ENCODE measurements around the gene SH3GL1.

The SH3GL1 gene

DNA sequence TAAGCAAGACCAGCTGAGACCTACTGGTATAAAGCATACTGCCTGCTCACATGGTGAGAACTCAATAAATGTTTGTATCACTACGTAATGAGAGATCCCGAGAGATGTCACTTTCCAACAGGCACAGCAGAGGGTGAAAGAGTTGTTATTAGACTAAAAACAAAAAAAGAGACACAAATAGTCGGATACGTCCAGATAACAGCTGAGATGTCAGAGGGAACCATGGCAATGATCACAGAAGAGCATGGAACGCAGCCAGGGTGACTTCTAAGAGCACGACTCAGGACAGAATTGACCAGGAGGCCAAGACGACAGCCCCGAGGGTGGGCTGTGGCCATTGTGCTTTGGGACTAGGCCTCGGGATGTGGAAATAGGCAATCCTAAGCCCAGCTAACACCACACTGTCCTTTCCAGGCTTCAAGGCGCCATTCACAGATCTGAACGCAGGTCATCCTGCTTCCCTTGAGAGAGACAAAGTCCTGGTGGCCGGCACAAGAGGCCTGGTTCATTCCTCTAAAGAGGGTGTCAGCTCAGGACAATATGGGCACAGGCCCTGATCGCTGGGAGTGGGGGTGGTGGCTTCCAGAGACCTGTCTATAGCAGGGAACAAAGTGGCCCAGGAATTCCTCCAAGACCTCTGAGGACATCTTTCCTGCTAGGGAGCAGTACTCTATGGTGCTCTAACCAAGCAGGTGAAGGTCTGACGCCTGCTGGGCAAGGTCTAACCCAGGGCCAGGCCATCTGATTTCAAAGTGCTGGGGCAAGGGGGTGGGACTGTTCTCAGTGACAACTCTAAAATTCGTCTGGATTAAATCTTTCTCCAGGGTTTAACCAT lies 3.2 kb downstream of the SH3GL1 start:
- no peak for DNase-seq

DNA sequence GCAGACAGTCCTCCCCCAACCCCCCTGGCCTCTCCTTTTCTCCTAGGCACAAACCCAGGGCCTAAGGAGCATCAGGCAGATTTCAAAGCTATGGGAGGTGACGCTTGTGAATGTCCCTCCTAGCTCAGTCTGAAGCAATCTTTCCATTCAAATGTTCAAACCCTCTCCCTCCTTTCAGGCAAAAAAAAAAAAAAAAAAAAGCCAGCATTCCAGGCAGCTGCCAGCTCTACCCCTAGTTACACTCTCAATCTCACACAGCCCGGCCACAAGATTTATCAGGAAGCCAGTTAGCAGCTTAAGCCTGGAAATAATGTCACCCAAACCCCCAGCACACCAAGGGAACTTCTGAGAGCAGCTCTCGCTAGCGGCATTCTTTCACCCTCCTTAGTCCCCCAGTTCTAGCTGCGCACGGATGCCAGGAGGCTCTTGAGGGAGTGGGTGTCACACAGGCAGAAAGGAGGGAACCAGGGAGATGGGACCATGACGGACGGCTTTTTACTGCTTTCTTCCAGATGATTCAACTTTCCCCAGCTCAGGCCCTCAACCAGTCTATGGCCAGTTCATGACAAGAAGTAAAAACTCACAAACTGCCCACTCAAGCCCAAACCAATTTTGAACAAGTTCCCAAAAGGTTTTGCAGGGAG lies 6.3 kb downstream of the SH3GL1 start:
- no peak for DNase-seq

DNA sequence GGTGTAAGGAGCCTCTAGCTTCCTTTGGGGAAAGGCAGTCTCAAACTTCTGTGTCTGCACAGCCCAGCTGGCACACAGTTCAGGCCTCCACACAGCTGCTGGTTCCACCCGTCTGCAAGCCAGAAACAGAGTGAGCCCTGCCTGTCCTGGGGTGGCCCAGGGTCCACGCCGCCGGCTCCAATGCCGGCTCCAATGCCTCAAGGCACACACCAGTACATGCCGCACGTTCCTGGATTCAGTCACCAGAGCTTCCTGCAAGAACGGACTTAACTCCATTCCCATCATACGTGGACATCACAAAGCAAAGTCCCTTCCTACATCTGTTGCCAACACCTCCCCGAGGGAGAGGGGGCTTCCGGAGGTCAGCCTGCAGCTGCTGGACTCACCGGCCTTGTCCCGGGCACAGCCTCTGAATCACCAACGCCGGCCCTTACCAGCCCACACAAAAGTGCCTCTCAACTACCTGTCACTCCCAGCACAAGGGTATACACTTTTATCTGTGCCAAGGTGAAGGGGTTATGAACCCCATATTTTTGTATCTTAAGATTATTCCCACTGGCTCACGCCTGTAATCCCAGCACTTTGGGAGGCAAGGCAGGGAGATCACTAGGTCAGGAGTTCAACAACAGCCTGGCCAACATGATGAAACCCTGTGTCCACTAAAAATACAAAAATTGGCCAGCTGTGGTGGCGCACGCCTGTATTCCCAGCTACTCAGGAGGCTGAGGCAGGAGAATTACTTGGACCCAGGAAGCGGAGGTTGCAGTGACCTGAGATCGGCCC lies 8.5 kb downstream of the SH3GL1 start:
- peak; percentile 36 for DNase-seq

DNA sequence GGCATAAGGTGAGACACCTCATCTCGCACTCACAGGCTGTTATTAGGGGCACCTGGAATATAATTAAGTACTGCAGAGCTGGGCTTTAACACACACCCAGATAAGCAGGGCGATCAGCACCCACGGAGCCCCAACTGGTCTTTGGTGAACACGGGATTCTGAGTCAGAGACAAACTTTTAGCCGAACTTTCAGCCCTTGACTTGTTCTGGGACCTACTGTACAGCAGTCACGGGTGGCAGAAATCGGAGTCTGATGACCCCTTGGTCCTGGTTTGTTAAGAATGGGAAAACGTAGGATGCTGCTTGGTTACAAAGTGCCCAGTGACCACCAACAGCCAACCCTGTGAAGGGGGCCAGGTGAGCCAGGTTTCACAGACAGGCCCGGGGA lies 9.0 kb downstream of the SH3GL1 start:
- DNase-seq: no peak

DNA sequence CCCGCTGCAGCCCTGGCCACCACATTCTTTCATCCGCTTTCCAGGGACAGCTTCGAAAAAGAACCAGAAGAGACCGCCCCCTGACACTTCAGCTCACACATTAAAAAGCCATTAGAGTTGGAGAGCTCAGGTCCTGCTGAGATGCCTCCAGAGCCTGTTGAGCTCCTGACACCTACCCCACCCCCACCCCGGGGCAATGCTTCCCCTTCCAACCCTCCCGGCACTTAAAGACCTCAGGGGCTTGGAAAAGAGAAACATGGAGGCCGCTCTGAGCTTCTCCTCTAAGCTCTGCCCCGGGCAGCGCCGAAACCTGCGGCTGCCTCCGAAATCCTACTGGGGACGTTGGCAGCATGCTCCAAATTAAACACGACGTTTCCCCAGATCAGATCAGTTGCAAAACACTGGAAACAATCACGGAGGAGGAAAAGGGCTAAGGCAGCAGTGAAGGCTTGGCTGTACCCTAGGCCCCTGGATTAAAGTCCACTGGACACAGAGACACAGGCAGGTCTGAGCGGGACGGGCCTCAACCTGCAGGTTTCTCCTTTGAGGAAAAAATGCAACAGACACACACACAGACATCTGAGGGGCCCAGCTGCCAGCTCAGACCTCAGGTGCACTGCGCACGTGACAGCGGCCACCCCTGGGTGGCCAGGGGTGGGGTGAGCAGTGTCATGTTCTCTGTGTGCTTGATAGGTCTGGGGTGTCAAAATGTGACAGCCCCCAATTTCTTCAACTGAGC lies 9.6 kb downstream of the SH3GL1 start:
- DNase-seq: peak; percentile 42

DNA sequence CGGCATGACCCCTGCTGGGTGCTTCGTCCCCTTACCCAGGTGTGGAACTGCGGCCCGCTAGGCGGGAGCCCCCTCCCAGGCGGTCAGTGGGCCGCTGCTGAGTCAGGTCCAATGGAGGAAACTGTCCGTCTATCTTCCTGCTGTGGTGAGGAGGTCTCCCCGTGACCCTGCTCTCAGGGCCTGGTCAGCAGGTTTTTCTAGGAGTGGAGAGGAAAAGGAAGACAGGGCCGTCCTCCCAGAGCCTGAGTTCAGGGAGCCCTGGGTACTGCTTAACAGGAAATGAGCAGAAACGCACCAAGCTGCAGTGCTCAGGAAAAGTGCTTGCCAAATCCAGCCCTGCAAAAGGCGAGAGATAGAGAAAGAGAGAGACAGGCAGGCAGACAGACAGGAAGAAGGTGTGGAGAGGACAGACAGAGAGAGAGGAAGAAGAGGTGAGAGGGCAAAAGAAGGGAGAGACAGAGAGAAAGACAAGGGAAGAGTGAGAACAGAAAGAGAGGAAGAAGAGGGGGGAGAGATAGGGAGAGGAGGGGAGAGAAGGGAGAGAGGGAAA lies 10.3 kb downstream of the SH3GL1 start:
- DNase-seq: no peak

DNA sequence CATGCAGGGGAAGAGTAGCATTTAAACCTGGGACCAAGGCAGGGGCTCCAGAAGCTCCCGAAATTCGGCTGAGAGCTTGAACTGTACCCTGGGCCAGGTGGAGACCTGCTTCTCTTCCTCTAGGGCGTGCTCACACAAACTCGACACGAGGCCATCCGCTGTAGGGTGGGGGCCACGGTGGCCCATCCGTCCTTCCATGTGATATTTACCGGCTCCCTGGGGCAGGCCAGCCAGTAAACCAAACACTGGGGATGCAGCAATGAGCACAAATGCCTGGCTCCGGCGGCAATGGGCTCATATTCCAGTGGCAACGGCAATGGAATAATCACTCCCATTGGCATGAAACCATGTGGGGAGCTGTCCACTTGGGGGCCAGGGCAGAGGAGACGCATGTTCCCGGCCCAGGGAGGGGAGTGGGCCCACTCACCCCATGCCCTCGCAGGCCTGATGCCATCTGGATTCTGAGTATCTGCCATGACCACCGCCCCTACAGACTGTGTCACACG lies 10.8 kb downstream of the SH3GL1 start:
- no peak for DNase-seq

DNA sequence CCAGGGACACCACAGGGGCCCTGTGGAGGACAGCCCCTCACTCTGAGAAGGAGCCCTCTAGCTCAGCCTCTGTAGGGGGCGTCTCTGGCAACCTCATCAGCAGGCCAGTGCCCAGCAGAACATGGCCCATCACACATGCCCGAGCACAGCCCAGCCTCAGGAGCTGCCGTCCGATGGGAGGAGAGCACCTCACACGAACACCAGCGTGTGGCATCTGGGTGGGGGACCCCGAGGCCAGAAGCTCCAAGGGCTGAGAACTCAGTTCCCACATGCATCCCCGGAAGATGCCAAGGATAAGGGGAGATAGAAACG lies 11.3 kb downstream of the SH3GL1 start:
- DNase-seq: no peak

DNA sequence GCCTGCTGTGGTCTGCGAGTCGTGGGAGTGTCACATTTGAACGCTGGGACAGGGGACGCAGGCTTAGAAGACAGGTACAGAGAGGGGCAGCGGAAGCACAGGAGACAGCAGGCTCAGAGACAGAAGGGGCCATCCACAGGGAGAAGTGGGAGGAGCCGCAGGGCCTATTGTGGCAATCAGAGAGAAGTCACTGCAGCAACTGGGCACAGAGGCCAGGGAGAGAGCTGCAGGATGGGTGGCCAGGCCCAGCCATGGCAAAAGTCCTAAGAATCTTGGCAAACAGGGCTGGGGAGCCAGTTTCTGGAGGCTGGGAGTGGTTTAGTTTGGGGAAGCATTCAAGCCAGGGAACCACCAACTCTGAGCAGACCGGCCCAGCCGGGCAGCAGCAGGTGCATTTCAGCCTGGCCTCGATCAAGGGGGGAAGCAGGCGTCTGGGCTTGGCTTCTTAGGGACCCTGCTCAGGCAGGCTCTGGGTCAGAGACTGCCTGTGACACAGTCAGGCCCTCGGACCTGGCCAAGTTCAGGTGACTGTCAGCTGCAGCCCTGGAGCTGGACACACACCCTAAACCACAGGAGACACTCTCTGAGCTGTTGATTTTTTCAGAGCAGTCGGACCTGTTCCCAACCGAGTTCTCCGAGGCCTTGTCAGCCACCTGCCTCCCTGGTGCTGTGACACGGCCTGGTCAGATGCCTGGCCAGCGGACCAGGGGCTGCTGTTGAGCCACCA lies 11.8 kb downstream of the SH3GL1 start:
- no peak for DNase-seq

DNA sequence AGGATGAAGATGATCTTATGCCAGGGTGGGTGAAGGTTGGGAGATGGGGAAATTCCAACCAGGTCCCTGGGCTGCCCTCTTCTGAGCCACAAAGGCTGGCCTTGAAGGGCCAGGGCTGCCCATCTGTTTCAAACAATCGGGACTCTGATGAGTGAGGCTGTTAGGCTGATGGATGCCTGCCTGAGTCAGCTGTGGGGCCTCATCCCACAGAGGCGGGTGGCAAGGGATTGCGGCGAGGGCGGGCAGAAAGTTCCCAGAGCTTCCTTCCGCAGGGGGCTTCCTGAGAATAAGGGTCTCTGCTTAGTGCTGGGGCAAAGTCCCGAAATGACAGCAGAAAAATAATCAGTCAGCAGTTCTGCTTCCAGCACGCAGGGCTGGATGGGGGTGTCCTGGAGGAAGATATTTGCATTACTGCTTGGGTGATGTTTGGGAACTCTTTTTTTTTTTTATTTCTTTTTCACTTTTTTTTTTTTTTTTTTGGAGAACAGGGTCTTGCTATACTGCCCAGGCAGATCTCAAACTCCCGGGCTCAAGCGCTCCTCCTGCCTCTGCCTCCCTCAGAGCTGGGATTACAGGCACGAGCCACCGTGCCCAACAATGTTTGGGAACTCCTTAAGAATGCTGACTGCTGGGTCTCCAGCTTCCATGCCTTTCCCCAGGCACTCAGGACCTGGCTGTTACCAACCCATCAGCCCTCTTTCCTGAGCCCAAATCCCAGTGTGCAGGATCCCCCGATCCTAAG lies 14.1 kb downstream of the SH3GL1 start:
- no peak for DNase-seq

DNA sequence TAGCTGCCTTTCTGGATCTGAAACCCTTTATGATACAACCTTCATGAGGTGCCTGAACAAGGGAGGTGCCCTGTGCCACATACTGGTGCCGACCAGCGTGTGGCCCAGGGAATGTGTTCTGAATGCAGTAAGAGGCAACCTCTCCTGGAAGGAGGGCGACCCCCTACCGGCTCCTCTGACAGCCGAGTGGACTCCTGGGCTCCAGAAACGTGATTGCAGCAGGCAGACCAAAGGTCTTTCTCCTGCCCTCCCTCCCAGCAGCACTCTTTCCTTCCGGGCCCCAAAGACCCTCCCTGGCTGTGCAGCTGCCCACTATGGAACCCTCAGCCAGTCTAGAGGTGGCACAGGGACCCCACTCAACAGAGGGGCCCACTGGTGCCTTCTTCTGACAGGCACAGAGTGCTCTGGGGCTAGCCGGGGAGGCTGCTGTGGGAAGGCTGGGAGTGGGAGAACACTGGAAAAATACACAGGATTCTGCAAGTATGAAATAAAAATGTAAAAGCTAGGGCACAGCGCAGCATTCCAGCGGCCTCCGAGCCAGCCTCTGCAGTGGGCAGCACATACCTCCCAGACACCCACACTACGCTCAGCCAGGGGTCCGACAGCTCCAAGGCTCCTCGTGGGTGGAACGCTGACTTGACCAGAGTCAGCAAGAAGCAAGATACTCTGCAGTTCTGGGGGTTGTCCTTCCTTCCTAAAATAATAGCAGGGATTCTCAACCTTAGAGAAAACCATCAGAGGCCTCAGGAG lies 14.9 kb downstream of the SH3GL1 start:
- no peak for DNase-seq

DNA sequence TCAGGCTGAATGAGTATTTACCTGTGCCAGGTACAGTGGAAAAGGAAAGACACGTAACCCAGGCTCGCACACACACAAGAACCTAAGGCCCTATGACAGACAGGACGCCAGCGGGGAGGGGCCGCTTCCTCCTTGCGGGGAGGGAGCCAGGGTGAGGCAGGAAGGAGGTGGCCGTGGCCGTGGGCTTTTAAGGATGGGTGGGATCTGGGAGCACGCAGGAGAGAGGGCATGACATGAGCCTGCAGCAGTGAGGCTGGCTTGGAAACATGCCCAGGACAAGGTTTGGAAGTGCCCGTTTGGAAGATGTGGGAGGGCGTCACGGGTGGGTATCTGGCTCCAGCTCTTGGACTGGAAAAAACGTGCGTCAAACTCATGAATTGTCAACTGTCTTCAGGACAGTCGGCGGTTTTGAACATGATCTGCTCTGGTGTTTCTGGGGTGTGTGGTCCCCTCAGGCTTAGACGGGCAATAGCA lies 20.1 kb downstream of the SH3GL1 start:
- DNase-seq: no peak

DNA sequence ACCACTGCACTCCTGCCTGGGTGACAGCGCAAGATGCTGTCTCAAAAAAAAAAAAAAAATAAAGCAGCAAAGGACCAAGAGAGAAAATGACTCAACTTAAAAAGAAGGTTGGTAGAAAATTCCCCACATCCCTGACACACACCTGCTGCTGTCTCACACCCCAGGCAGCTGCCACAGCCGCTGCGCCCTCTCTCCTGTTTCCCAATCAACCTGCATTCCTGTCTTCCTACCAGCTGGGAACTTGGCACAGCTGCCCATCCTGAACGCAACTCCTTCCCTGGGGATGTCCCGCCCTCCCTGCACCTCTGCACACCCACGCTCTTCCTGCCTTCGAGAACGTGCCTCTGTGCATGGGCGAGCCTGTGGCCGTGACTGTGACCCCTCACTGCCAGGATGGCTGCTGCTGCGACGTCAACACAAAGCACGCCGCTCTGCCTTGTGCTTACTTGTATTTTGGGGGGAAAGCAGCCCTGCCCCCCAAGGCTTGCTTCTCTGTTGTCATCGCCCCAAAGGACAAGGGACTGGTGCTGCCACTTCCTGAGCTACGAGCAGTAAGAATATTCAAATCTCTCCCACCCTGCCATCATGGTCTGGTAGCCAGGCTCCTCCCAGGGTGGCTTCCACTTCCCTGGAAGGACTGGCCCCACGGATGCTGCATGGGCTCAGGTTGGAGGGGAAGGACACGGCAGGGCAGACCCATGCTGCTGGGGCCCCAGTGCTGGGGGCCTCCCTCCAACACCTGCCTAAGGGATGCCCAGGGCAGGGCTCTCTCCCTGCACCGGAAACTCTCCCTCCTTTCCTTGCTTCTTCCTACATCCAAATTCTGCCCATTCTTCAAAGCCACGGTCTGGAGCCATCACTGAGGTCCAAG lies 20.7 kb downstream of the SH3GL1 start:
- DNase-seq: no peak

DNA sequence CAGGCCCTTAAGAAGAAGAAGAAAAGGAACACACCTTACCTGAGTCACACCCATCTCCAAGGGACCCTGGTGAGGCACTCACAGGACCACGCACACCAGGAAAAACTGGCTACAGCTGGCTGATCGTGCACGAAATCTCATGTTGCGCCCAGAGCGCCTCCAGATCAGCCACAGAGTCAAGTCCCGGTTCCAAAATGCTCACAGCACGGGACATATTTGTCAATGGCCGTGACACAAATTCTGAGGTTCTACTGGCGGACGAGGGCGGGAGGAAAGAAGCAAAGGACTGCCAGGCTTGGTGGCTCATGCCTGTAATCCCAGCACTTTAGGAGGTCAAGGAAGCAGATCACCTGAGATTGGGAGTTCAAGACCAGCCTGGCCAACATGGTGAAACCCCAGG lies 21.5 kb downstream of the SH3GL1 start:
- DNase-seq: no peak

DNA sequence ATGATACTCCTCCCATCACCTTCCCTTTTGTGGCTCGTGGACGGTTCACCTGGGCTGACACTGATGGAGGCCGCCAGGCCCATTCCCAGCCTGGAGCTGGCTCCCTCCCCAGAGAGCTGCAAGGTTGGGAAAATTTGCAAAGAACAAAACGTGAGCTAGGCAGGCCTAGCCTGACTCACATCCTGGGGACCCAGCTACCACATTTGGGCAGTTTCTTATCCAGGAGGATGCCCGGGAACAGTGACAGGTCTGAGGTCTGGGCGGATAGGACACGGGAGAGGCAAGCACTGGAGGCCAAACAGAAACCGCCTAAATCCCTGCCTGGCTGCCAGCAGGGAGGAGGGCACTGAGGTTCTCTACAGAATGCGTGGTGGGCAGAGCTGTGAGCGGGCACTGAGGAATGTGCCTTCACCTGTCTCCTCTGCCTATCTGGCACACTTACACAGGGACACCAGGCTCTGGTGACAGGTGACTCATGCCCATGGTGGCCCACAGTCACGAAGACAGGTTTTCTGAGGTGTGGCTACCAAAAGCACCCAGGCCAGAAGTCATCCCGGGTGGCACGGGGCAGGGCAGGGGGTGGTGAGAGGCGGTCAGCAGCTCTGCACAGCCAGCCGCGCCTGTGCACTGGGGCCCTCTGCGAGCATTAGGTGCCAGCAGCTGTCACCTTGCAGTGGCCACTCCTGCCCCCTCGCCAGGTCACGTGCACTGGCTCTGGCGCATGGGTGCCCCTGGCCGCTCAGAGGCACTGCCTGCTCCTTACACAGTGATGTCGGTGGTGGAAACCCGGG lies 23.2 kb downstream of the SH3GL1 start:
- no peak for DNase-seq

DNA sequence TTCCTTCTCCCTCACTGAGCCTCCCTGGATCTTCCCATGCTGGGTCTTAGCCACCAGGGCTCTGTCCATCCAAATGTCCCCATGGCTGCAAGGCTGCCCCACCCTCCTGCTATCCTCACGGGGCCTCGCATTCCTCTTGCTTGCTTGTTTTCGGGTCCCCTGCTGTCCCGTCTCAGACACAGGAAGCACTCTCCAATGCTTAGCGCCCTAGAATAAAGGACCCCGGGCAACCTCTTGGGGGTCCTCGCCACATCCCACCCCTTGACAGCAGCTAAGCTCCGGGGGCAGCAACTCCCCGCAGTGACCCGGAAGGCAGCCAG lies 23.7 kb downstream of the SH3GL1 start:
- no peak for DNase-seq

DNA sequence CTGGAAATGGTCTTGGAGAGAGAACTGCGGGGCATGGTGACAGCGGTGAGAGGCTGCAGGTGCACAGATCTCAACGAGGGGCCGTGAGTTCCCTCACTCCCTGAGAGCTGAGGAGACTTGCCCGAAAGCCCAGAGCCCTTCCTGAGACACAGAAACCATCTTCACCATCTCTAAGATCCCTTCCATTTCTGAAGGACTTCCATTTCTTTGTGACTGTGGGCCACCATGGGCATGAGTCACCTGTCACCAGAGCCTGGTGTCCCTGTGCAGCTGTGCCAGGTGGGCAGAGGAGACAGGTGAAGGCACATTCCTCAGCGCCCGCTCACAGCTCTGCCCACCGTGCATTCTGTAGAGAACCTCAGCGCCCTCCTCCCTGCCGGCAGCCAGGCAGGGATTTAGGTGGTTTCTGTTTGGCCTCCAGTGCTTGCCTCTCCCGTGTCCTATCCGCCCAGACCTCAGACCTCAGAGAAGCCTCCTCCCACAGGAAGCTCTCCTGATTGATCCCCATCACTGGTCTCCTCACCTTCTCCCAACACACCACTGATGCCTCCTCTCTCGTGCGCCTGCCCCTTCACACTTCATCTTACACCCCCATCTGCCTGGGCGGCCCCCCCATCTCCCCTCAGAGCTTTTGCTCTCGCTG lies 24.2 kb downstream of the SH3GL1 start:
- DNase-seq: no peak

All from fibroblast of skin of scalp (primary cell).